ENCODE measurements around the gene SCUBE1. TPM values are rescaled to one million over a fixed set of nuclear protein-coding genes. Genes with fewer than 3 reads are reported as not detected.
A peak's percentile ranks its signal among the peaks of the same experiment; 100 is the strongest.

Gene SCUBE1
- total RNA-seq, 1 experiment from 2014 or later: 0.54 TPM

DNA sequence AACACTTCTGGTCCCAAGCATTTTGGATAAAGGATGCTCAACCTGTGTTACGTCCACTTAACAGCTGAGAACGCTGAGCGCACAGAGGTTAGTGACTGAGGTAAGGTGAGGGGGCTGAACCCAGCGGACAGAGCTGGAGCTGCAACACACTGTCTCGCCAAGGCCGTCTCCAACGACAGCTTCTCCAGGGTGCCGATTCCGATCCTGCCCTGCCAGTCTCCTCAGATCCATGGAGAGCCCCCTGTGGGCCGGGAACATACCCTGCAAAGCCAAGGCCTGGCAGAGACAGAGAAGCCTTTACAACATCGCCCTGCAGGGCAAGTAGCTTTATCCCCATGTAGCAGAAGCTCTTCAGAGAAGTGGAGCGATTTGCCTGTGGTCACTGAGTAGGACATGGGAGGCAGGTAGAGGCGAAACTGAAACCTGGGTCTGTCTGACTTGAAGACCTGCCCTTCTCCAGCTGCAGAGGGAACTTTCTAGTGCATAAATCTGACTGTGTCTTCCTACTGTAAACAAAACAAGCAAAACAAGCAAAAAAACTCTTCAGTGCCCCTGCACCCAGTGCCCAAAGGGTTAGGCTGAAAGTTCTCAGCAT is 72.8 kb downstream of the SCUBE1 start:
- peaks cover 4% of the 10 kb centered on the region for H3K36me3 Mint-ChIP-seq (ENCODE audit: insufficient read depth, unreplicated experiment)
- H3K9me3 Mint-ChIP-seq (ENCODE audit: low read depth, unreplicated experiment): no peaks in the 10 kb centered on the region
- H3K27me3 Mint-ChIP-seq (ENCODE audit: unreplicated experiment): peaks cover 22% of the 10 kb centered on the region
- DNase-seq: peak; percentile 19
- CTCF ChIA-PET: interaction anchor here (2.0 kb wide), 1 partner anchor 76 kb away, joined by 6 read pairs; no protein-coding TSS in a partner anchor
- no TSS peak for BruUV-seq (replicated peaks)
- intact Hi-C loops (cut with micrococcal nuclease; ENCODE audit: unreplicated experiment): no loop called here
- peak; percentile 37 for TF ChIP-seq CTCF (IDR thresholded peaks at IDR 0.05; ENCODE audit: unreplicated experiment)
- peaks cover 12% of the 10 kb centered on the region for H3K4me1 Mint-ChIP-seq (ENCODE audit: low read depth, unreplicated experiment)
- H3K4me3 Mint-ChIP-seq (ENCODE audit: low read depth, unreplicated experiment): no peak overlapping the region
- no peak overlapping the region for H3K27ac Mint-ChIP-seq (ENCODE audit: unreplicated experiment)

DNA sequence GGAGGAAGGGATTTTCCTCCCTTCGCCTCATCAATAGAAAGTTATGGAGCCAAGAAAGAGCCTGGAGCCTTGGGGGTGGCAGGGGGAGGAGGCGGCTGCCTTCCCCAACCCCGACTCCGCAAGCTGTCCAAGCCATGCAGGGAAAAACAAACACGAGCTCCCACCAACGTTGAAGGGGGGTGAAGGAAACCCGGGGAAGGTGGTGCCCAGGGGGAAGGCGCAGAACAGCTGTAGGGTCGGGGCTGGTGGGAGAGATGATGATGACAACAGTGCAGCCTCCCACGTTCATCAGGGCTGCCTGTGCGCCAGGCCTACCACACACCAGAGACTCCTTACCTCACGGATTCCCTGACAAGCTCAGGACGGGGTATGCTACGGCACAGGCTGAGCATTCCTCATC is 73.5 kb downstream of the SCUBE1 start:
- Mint-ChIP-seq H3K9me3 (ENCODE audit: low read depth, unreplicated experiment) (no peaks in the 10 kb centered on the region), H3K4me1 (ENCODE audit: low read depth, unreplicated experiment) (peaks cover 13% of the 10 kb centered on the region), H3K4me3 (ENCODE audit: low read depth, unreplicated experiment) (no peak overlapping the region), H3K36me3 (ENCODE audit: insufficient read depth, unreplicated experiment) (peaks cover 4% of the 10 kb centered on the region), H3K27ac (ENCODE audit: unreplicated experiment) (no peak overlapping the region), H3K27me3 (ENCODE audit: unreplicated experiment) (peaks cover 16% of the 10 kb centered on the region)
- DNase-seq: no peak
- TF ChIP-seq CTCF (IDR thresholded peaks at IDR 0.05; ENCODE audit: unreplicated experiment): no peak
- CTCF ChIA-PET: interaction anchor here (2.0 kb wide), 1 partner anchor 77 kb away, joined by 6 read pairs; no protein-coding TSS in a partner anchor
- intact Hi-C loops (cut with micrococcal nuclease; ENCODE audit: unreplicated experiment): no loop called here
- no TSS peak for BruUV-seq (replicated peaks)

GRCh38 chr22:43269246-43269645 is 73.9 kb downstream of the SCUBE1 start:
- peaks cover 16% of the 10 kb centered on the region for H3K27me3 Mint-ChIP-seq (ENCODE audit: unreplicated experiment)
- peaks cover 15% of the 10 kb centered on the region for H3K4me1 Mint-ChIP-seq (ENCODE audit: low read depth, unreplicated experiment)
- peaks cover 4% of the 10 kb centered on the region for H3K36me3 Mint-ChIP-seq (ENCODE audit: insufficient read depth, unreplicated experiment)
- no peak for TF ChIP-seq CTCF (IDR thresholded peaks at IDR 0.05; ENCODE audit: unreplicated experiment)
- intact Hi-C loops (cut with micrococcal nuclease; ENCODE audit: unreplicated experiment): no loop called here
- DNase-seq: no peak
- no peak overlapping the region for H3K4me3 Mint-ChIP-seq (ENCODE audit: low read depth, unreplicated experiment)
- CTCF ChIA-PET: interaction anchor here (0.6 to 2.0 kb wide), 2 partner anchors 77 to 87 kb away, joined by 6 to 9 read pairs; no protein-coding TSS in a partner anchor
- H3K27ac Mint-ChIP-seq (ENCODE audit: unreplicated experiment): no peak overlapping the region
- no TSS peak for BruUV-seq (replicated peaks)
- no peaks in the 10 kb centered on the region for H3K9me3 Mint-ChIP-seq (ENCODE audit: low read depth, unreplicated experiment)

- intact Hi-C loops (cut with micrococcal nuclease; ENCODE audit: unreplicated experiment): no loop called here
- H3K27me3 Mint-ChIP-seq (ENCODE audit: unreplicated experiment): peaks cover 16% of the 10 kb centered on the region
Observed at GRCh38 chr22:43267981-43268660, 75.1 kb downstream of the SCUBE1 start.

More at GRCh38 chr22:43267981-43268660, 75.1 kb downstream of the SCUBE1 start:
- TF ChIP-seq CTCF (IDR thresholded peaks at IDR 0.05; ENCODE audit: unreplicated experiment): no peak
- Mint-ChIP-seq H3K36me3 (ENCODE audit: insufficient read depth, unreplicated experiment) (peaks cover 10% of the 10 kb centered on the region), H3K4me1 (ENCODE audit: low read depth, unreplicated experiment) (peaks cover 20% of the 10 kb centered on the region), H3K4me3 (ENCODE audit: low read depth, unreplicated experiment) (no peak overlapping the region), H3K9me3 (ENCODE audit: low read depth, unreplicated experiment) (no peaks in the 10 kb centered on the region), H3K27ac (ENCODE audit: unreplicated experiment) (no peak overlapping the region)
- no peak for DNase-seq
- CTCF ChIA-PET: interaction anchor here (1.5 kb wide), 1 partner anchor 78 kb away, joined by 4 read pairs; no protein-coding TSS in a partner anchor
- no TSS peak for BruUV-seq (replicated peaks)
